ENCODE measurements around the gene DDX39B. TPM values are rescaled to one million over a fixed set of nuclear protein-coding genes. Genes with fewer than 3 reads are reported as not detected.
A peak's percentile ranks its signal among the peaks of the same experiment; 100 is the strongest.

Gene DDX39B
- total and polyA plus RNA-seq, 9 of the 15 experiments (the other 6 are each of a cell fraction or from before 2014, with no cell fraction given), result 479 to 869 (median 592) TPM

DNA sequence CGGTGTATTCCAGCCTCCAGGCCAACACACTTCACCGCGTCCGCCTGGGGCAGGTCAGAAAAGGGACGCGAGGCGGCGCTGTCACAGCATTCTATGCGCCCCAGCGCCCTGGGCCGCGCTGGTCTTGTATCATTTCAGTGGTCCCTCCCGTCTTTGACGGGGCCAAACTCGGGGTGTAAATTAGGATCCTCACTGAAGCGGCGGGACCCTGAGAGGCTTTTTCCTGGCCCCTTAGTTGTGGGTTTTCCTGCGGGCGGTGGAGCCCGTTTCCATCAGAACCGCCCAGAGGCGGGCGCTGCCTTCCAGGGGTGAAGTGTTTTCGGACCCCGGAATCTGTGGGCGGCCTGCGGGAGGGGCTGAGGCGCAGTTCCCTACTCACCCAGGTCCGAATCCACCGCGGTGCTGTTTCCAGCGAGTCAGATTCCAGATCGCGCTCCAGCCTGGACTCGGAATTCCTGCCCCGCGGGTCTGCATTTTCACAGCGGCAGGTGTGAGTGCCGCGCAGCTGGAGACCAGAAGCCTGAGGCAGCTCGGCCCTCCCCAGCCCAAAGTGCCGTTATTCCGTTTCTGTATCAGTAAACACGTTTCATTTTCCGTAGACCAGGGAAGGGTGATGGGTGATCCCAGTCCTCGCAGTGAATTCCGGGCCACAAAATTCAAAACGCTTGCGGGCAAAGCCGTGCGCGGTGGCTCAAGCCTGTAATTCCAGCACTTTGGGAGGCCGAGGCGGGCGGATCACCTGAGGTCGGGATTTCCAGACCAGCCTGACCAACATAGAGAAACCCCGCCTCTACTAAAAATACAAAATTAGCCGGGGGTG lies 47.7 kb downstream of the DDX39B start (continued):
- TF ChIP-seq RB1 (IDR thresholded peaks at IDR 0.05; ENCODE audit: low read depth) (peak; percentile 75), POLR2B (IDR thresholded peaks at IDR 0.05; ENCODE audit: low read depth, partially characterized antibody) (peak; percentile 48), PHF21A (IDR thresholded peaks at IDR 0.05; ENCODE audit: borderline replicate concordance, low read depth) (0 out of 2 replicates have a peak, but pooled peaks have one; percentile 17), PRPF4 (IDR thresholded peaks at IDR 0.05; ENCODE audit: insufficient read depth, low read depth, low read length, poor library complexity, severe bottlenecking) (no peak), BRD4 (IDR thresholded peaks at IDR 0.05) (peak; percentile 19; the same call in 1 of the 2 replicates), TEAD1 (CRISPR knock-in tag; IDR thresholded peaks at IDR 0.05) (peak; percentile 23 to 33; a peak in 3 of 4 replicates), FOSL1 (tag; conservative IDR thresholded peaks at IDR 0.05) (0 out of 2 replicates have a peak, but pooled peaks have one; percentile 9), PHF8 (IDR thresholded peaks at IDR 0.05; ENCODE audit: borderline replicate concordance, low read length) (peak; percentile 54), MBD2 (IDR thresholded peaks at IDR 0.05; ENCODE audit: borderline replicate concordance, low read depth) (0 out of 2 replicates have a peak, but pooled peaks have one; percentile 3), JUND (IDR thresholded peaks at IDR 0.05; ENCODE audit: borderline replicate concordance, low read depth, low read length) (0 out of 2 replicates have a peak, but pooled peaks have one; percentile 65), JUND (tag; IDR thresholded peaks at IDR 0.05; ENCODE audit: borderline replicate concordance, low read depth, low read length) (no peak; the same call in 2 of the 3 replicates), POLR2G (IDR thresholded peaks at IDR 0.05; ENCODE audit: low read depth, low read length) (peak; percentile 71), NR2C2 (CRISPR knock-in tag; IDR thresholded peaks at IDR 0.05) (no peak), NR2C2 (tag; IDR thresholded peaks at IDR 0.05) (0 out of 2 replicates have a peak, but pooled peaks have one; percentile 5), ZKSCAN8 (CRISPR knock-in tag; IDR thresholded peaks at IDR 0.05) (no peak), PTBP1 (IDR thresholded peaks at IDR 0.05; ENCODE audit: low read depth, low read length) (no peak), MCM3 (IDR thresholded peaks at IDR 0.05) (no peak)
- TF ChIP-seq, protein P1, sequence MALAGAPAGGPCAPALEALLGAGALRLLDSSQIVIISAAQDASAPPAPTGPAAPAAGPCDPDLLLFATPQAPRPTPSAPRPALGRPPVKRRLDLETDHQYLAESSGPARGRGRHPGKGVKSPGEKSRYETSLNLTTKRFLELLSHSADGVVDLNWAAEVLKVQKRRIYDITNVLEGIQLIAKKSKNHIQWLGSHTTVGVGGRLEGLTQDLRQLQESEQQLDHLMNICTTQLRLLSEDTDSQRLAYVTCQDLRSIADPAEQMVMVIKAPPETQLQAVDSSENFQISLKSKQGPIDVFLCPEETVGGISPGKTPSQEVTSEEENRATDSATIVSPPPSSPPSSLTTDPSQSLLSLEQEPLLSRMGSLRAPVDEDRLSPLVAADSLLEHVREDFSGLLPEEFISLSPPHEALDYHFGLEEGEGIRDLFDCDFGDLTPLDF (CRISPR knock-in tag; IDR thresholded peaks at IDR 0.05), result peak; percentile 11; the same call in 1 of the 2 replicates
- TF ChIP-seq, protein P2, sequence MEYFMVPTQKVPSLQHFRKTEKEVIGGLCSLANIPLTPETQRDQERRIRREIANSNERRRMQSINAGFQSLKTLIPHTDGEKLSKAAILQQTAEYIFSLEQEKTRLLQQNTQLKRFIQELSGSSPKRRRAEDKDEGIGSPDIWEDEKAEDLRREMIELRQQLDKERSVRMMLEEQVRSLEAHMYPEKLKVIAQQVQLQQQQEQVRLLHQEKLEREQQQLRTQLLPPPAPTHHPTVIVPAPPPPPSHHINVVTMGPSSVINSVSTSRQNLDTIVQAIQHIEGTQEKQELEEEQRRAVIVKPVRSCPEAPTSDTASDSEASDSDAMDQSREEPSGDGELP (CRISPR knock-in tag; IDR thresholded peaks at IDR 0.05; ENCODE audit: borderline replicate concordance), result peak; percentile 66; the same call in 1 of the 2 replicates
- TF ChIP-seq, protein P3, sequence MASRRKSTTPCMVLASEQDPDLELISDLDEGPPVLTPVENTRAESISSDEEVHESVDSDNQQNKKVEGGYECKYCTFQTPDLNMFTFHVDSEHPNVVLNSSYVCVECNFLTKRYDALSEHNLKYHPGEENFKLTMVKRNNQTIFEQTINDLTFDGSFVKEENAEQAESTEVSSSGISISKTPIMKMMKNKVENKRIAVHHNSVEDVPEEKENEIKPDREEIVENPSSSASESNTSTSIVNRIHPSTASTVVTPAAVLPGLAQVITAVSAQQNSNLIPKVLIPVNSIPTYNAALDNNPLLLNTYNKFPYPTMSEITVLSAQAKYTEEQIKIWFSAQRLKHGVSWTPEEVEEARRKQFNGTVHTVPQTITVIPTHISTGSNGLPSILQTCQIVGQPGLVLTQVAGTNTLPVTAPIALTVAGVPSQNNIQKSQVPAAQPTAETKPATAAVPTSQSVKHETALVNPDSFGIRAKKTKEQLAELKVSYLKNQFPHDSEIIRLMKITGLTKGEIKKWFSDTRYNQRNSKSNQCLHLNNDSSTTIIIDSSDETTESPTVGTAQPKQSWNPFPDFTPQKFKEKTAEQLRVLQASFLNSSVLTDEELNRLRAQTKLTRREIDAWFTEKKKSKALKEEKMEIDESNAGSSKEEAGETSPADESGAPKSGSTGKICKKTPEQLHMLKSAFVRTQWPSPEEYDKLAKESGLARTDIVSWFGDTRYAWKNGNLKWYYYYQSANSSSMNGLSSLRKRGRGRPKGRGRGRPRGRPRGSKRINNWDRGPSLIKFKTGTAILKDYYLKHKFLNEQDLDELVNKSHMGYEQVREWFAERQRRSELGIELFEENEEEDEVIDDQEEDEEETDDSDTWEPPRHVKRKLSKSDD (conservative IDR thresholded peaks at IDR 0.05; ENCODE audit: low read length), result no peak
- TF ChIP-seq, protein P4, sequence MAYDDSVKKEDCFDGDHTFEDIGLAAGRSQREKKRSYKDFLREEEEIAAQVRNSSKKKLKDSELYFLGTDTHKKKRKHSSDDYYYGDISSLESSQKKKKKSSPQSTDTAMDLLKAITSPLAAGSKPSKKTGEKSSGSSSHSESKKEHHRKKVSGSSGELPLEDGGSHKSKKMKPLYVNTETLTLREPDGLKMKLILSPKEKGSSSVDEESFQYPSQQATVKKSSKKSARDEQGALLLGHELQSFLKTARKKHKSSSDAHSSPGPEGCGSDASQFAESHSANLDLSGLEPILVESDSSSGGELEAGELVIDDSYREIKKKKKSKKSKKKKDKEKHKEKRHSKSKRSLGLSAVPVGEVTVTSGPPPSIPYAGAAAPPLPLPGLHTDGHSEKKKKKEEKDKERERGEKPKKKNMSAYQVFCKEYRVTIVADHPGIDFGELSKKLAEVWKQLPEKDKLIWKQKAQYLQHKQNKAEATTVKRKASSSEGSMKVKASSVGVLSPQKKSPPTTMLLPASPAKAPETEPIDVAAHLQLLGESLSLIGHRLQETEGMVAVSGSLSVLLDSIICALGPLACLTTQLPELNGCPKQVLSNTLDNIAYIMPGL (CRISPR knock-in tag; IDR thresholded peaks at IDR 0.05), result peak; percentile 88
